ENCODE data around the gene DEFB108B.
"Not testable (repeated sequence)": the region's sequence is repeated elsewhere in the genome, so short reads cannot be mapped to it uniquely, and the experiment has no call there.

Gene DEFB108B, protein sequence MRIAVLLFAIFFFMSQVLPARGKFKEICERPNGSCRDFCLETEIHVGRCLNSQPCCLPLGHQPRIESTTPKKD

DNA sequence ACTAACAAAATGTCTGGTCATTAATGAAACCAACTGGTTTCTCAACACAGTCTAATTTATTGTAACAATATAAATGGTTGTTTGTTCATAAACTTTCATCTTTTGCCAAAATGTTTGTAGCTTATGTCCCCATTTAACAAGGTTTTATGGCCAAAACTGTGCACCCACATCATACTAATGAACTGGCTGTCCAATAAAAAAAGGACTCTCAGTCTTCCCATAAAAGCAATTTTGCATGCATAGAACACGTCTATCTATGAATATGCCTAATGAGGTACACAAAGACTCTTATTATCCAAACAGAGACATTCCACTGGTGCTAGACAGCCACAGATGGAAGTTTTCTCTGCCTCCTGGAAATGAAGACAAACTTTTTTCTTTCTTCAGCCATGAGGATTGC lies at the start of gene DEFB108B:
TSS of gene DEFB108B (plus strand) at position 390 of the 400 bp plus-strand sequence. CDS start at position 390, 0 bp downstream.
- not testable (repeated sequence) for H3K4me3 ChIP-seq (ENCODE audit: low read depth, low read length); DNase-seq (ENCODE audit: low read depth)

DNA sequence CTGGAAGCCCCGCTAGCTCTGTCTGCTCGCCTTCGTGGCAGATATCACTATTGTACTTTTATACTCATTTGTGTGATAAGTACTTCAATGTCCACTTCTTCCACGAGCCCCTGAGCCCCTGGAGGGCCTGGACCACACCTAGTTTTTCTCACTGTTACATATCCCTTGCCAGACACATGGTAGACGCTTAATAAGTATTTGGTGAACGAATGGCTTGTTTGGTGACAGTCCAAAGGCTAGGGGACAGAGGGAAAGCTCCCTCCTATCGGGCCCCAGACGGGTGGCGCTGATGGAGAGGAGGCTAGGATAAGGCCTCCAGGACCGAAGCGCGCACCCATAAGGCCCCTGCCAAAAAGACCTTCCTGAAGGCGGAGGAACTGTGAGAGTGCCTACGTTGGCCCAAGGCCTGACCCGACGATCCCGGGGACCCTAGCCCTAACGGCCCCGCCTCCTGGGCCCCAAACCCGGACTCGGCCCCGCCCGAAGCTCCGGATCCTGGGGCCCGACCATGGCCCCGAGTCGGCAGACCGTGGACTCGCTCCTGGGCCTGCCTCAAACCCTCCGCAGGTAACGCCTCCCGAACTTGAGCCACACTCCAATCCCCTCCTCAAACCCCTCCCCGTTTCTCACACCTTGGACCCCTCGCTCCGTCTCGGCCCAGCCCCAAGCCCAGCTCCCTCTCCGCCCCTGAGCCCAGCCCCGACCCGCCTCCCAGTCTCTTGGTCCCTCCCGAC lies 46.7 kb upstream of the DEFB108B start:
- peak overlapping the region; percentile 42 for H3K4me3 ChIP-seq (ENCODE audit: low read depth, low read length)
- TF ChIP-seq, protein P1, sequence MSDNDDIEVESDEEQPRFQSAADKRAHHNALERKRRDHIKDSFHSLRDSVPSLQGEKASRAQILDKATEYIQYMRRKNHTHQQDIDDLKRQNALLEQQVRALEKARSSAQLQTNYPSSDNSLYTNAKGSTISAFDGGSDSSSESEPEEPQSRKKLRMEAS (IDR thresholded peaks at IDR 0.05; ENCODE audit: low read depth, low read length), result peak; percentile 22; the same call in 1 of the 2 replicates
- peak; percentile 78 for DNase-seq (ENCODE audit: low read depth)

DNA sequence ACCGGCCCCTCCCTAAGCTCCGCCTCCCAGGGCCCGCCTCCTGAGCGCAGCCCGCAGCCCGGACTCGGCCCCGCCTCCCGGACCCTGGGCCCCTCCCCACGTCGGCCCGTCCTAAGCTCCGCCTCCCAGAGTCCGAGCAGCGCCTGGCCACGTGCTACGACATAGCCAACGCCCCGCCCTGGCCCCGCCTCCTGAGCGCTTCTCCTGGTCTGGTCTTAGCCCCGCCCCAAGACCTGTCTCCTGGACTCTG lies 46.2 kb upstream of the DEFB108B start:
- DNase-seq (ENCODE audit: low read depth), result peak; percentile 97
- TF ChIP-seq, protein P1 (IDR thresholded peaks at IDR 0.05; ENCODE audit: low read depth, low read length), result peak; percentile 66; the same call in 1 of the 2 replicates
- peak overlapping the region; percentile 32 for H3K4me3 ChIP-seq (ENCODE audit: low read depth, low read length)

DNA sequence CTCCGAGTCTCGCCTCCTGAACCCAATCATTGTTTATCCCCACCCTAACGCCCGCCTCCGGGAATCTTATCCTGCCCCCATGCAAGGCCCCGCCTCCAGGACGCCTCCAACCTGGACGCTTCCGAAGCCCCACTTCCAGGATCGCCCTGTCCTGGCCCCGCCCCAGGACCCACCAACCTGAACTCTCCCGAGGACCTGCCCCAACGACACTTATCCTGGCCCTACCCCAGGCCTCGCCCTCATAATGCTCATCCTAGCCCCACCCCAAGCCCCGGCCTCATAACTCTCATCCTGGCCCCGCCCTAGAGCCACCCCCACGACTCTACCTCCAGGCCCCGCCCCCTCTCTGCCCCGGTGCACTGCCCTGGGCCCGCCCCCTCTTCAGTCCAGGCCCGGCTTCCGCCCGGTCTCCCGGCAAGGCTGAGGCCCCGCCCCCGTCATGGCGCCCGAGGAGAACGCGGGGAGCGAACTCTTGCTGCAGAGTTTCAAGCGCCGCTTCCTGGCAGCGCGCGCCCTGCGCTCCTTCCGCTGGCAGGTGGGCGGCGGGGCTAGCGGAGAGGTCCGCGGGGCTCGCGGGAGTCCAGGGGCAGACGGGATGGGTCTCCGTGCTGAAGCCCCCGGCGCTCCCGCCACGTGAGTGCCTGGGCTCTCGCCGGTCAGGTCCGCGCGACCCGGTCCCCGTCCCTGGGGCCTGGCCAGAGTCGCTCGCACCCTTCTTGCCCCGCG lies 45.7 kb upstream of the DEFB108B start:
- no peak for TF ChIP-seq POLR2A (IDR thresholded peaks at IDR 0.05; ENCODE audit: extremely low read depth, insufficient read length)
- TF ChIP-seq, protein P2, sequence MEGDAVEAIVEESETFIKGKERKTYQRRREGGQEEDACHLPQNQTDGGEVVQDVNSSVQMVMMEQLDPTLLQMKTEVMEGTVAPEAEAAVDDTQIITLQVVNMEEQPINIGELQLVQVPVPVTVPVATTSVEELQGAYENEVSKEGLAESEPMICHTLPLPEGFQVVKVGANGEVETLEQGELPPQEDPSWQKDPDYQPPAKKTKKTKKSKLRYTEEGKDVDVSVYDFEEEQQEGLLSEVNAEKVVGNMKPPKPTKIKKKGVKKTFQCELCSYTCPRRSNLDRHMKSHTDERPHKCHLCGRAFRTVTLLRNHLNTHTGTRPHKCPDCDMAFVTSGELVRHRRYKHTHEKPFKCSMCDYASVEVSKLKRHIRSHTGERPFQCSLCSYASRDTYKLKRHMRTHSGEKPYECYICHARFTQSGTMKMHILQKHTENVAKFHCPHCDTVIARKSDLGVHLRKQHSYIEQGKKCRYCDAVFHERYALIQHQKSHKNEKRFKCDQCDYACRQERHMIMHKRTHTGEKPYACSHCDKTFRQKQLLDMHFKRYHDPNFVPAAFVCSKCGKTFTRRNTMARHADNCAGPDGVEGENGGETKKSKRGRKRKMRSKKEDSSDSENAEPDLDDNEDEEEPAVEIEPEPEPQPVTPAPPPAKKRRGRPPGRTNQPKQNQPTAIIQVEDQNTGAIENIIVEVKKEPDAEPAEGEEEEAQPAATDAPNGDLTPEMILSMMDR (IDR thresholded peaks at IDR 0.05; ENCODE audit: low read depth, low read length), result no peak
- H3K4me3 ChIP-seq (ENCODE audit: low read depth, low read length), result peak overlapping the region; percentile 63
- DNase-seq (ENCODE audit: low read depth), result peak; percentile 95

DNA sequence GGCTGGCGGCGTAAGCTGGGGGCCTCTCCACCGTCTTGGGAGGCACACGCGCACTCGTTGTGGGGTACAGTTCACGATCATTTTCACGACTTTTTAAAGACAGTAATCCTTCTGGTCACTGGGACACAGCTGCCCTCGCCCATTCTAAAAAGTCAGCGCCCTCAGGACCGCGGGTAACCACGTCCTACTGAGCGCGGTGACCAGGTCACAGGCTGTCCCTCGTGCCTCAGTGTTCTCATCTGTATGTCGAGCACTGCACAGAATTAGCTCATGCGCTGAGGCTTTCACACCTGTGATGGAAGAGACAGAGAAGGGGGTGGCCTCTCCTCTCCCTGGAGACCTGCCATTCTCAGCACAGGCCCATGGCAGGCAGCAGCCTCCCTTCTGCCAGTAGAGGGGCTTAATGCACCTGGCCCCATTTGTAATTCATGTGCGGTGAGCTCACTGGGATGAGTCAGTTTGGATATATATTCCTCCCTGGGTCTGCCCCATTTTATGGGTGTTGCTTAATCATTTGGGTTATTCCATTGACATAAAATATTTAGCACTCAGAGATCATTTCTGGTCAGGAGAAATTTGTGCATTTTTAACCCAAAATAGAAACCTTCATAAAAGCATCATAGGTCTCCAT lies 45.1 kb upstream of the DEFB108B start:
- DNase-seq (ENCODE audit: low read depth), result peak; percentile 63
- H3K4me3 ChIP-seq (ENCODE audit: low read depth, low read length), result peak overlapping the region; percentile 63

DNA sequence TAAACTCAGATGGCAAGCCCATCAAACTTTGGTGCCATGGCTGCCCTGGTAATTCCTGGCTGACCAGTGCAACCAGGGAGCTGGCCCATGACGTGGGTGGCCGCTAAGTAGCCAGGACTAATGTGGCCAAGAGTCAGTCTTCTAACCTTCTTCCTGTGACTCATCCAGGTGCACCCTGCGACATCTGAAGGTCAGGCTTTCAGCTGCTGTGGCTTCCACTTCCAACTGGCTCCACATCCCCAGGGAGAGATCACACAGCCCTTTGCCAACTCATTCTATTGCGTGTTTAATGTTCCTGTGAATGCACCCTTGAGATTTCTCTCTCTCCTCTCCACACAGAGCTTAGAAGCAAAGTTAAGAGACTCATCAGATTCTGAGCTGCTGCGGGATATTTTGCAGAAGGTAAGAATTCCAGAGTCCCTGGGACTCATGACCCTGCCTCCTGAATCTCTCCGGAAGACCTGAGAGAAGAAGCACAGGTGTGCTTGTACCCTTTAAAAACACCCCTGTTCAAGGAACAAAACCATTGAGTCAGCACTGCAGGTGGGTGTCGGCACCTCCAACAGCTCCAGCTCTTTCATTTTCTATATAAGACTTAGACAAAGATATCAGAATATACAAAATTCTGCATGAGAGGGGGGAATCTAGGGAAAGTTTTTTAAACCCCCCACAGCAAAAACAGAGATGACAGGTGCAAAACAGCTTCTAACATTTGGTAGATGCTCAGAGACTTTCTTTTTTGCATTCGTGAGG lies 43.4 kb upstream of the DEFB108B start:
- H3K4me3 ChIP-seq (ENCODE audit: low read depth, low read length), result not testable (repeated sequence)
- peak; percentile 39 for DNase-seq (ENCODE audit: low read depth)

DNA sequence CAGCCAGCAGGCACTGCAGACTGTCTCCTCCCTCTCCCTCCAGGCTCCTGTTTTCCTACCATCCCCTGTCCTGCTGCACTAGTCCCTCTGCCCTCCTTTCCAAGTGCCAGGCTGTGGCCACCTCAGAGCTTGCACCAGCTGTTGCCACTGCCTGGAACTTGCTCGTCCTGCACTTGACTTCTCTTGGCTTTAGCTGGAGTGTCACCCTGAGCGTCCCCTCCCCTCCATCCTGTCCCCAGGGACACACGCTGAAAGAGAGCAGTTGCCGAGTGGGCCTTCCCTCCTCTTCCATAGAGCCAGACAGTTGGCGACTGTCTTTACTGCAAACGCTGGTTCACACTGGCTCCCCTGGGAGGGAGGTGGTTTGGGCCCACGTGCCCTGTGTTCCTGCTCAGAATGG lies 41.9 kb upstream of the DEFB108B start:
- DNase-seq (ENCODE audit: low read depth); H3K4me3 ChIP-seq (ENCODE audit: low read depth, low read length): not testable (repeated sequence)

DNA sequence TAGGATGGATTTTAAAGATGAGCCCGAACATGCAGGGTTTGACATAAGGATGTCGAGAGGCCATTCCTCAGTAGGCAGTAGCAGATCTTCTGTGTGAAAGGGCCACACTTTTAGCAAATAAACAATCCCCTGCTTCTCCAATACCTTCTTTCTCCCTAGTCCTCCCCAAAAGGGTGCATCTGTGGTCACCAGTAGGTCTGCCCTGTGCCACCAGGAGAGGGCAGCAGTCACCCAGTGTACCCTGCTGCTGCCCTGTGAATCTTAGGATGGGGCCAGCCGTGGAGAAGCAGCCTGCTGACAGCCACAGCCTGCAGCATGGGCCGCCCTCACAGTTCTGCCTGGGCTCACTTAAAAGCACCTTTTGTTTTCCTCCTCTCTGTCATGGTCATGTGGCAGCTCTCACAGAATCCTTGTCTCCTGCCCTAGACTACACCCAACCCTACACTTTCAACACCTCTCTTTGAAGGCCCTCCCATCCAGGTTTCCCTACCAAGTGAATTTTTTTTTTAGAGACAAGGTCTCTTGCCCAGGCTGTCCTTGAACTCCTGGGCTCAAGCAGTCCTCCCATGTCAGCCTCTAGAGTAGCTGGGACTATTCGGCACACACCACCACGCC lies 40.3 kb upstream of the DEFB108B start:
- H3K4me3 ChIP-seq (ENCODE audit: low read depth, low read length), result not testable (repeated sequence)
- peak; percentile 48 for DNase-seq (ENCODE audit: low read depth)
- TF ChIP-seq, protein P2 (IDR thresholded peaks at IDR 0.05; ENCODE audit: low read depth, low read length), result peak; percentile 47

DNA sequence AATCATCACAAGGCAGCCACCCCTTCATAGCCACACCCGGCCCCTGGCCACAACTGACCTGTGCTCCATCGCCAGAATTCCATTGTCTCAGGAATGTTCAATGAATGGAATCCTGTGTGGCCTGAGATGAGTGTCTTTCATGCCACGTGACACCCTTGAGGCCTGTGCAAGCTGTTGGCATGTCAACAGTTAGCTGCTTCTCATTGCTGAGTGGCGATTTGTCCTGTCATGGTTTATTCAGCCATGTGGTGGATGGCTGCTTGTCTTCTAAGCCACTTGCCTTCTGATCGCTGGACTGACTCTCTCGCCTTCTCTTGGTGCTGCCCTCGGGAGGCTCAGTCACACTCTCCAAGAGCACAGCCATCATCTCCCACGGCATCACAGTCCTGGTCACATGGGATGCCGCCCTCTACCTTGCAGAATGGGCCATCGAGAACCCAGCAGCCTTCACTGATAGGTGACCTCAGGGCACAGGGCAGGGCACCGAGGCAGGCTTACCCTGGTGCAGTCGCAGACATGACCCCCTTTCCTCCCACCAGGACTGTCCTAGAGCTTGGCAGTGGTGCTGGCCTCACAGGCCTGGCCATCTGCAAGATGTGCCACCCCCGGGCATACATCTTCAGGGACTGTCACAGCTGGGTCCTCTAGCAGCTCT lies 38.5 kb upstream of the DEFB108B start:
- not testable (repeated sequence) for H3K4me3 ChIP-seq (ENCODE audit: low read depth, low read length); DNase-seq (ENCODE audit: low read depth)

DNA sequence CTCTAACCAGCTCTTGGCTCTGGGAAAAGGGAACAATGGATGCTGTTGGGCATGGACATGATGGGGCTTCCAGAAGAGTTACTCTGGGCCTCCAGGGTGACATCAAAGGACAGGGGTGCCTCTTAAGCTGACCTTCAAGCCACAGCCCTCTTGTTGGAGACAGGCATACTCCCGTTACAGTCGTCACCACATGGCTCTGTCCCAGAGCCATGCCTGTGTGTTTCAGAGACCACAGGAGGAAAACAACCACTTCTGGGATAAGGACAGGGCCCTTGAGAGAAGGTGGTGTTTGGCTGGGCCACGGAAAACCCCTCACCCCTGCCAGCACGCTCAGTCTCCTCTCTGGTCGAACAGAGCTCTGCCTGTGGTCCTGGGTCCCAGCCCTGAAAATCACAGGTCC lies 37.8 kb upstream of the DEFB108B start:
- DNase-seq (ENCODE audit: low read depth); H3K4me3 ChIP-seq (ENCODE audit: low read depth, low read length): not testable (repeated sequence)

DNA sequence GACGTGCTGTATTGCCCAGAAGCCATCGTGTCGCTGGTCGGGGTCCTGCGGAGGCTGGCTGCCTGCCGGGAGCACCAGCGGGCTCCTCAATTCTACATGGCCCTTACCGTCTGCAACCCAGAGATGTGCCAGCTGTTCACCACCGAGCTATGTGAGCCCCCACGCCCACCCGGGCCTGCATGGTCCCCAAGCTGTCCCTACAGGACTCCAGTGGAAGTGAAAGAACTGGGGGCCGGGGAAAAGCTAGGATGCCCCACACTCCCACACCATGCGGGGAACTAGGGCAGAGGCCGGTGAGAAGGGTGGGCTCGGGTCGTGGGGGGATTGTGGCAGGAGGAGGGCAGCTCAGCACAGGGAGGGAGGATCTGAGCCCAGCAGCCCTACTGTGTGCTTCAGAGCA lies 37.0 kb upstream of the DEFB108B start:
- DNase-seq (ENCODE audit: low read depth); H3K4me3 ChIP-seq (ENCODE audit: low read depth, low read length): not testable (repeated sequence)

DNA sequence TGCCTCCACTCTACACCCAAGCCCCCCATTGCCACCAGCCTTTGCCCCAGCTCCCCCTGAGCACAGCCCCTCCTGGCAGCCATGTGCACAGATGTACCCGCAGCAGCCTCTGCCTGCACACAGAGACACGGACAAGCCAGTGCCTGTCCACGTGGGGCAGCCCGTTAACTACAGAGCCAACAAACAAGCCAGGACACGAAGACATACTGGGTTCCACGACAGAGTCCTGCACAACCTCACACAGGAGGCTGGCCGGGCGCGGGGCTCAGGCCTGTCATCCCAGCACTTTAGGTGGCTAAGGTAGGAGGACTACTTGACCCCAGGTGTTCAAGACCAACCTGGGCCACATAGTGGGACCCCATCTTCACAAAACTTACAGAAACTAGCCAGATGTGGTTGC lies 36.2 kb upstream of the DEFB108B start:
- not testable (repeated sequence) for H3K4me3 ChIP-seq (ENCODE audit: low read depth, low read length); DNase-seq (ENCODE audit: low read depth)

DNA sequence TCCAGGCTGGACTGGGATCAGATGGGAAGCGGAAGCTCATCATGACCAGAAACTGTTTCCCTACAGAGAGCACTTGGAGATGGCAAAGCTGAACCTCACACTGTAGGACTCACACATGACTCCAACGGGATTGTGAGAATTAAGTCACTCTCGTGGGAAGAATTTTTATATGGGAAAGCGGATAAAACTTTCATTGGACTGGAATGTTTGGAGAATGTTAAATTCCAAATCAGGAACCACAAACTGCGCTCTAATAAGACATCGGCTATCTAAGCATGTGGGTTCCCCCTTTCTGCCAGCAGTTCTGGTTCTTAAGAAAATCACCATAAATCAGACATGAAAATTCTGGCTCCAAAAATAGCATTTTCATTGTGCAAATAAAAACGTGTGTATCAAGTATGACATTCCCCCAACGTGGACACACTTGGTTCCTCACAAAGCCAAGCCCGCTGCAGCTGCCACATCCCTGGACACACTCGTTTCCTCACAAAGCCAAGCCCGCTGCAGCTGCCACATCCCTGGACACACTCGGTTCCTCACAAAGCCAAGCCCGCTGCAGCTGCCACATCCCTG lies 33.4 kb upstream of the DEFB108B start:
- H3K4me3 ChIP-seq (ENCODE audit: low read depth, low read length); DNase-seq (ENCODE audit: low read depth): not testable (repeated sequence)
